Measurements from ENCODE around the gene NTRK3.

Gene NTRK3

DNA sequence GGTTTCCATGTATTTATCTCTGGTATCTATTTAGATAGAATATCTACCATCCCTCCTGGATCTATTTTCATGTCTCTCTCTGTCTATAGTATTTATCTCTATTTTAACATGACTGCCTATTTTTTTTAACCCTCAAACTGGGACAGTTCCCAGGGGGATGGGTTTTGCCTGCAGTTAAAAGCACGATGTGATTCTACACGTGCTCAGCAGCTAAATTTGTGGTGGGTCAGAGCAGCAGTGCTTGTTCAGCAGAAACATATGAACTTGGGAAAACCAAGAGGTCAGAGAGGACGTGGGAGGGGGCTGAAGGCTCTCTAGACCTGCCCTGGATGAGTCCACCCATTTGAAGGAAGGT, 189.2 kb downstream of the NTRK3 start:
- Histone ChIP-seq H3K36me3 (ENCODE audit: insufficient read depth, low read depth, low read length) (no peaks in the 10 kb centered on the region), H3K27ac (ENCODE audit: low read length) (no peak overlapping the region), H3K4me1 (ENCODE audit: insufficient read depth, low read length) (peaks cover 1% of the 10 kb centered on the region; the same call in 1 of the 2 replicates), H3K9ac (ENCODE audit: low read depth, low read length) (no peak overlapping the region), H3K4me3 (ENCODE audit: low read length) (no peak overlapping the region), H3K9me3 (ENCODE audit: insufficient read depth, low read depth, low read length) (no peaks in the 10 kb centered on the region), H3K27me3 (ENCODE audit: insufficient read depth, low read length) (no peaks in the 10 kb centered on the region)

- Histone ChIP-seq H3K36me3 (ENCODE audit: insufficient read depth, low read depth, low read length) (no peaks in the 10 kb centered on the region), H3K27me3 (ENCODE audit: insufficient read depth, low read length) (no peaks in the 10 kb centered on the region), H3K4me1 (ENCODE audit: insufficient read depth, low read length) (no peaks in the 10 kb centered on the region), H3K9ac (ENCODE audit: low read depth, low read length) (no peak overlapping the region), H3K27ac (ENCODE audit: low read length) (no peak overlapping the region), H3K4me3 (ENCODE audit: low read length) (no peak overlapping the region), H3K9me3 (ENCODE audit: insufficient read depth, low read depth, low read length) (no peaks in the 10 kb centered on the region)
These were observed 189.8 kb downstream of the NTRK3 start for GRCh38 chr15:88066636-88067330.

- H3K4me3 ChIP-seq (ENCODE audit: low read length), result no peak overlapping the region
- H3K36me3 ChIP-seq (ENCODE audit: insufficient read depth, low read depth, low read length), result no peaks in the 10 kb centered on the region
- no peaks in the 10 kb centered on the region for H3K27me3 ChIP-seq (ENCODE audit: insufficient read depth, low read length)
- H3K27ac ChIP-seq (ENCODE audit: low read length), result no peak overlapping the region
- H3K9ac ChIP-seq (ENCODE audit: low read depth, low read length), result no peak overlapping the region
- no peaks in the 10 kb centered on the region for H3K9me3 ChIP-seq (ENCODE audit: insufficient read depth, low read depth, low read length)
- no peaks in the 10 kb centered on the region for H3K4me1 ChIP-seq (ENCODE audit: insufficient read depth, low read length)
These were observed 195.1 kb downstream of the NTRK3 start for GRCh38 chr15:88061452-88061851.

DNA sequence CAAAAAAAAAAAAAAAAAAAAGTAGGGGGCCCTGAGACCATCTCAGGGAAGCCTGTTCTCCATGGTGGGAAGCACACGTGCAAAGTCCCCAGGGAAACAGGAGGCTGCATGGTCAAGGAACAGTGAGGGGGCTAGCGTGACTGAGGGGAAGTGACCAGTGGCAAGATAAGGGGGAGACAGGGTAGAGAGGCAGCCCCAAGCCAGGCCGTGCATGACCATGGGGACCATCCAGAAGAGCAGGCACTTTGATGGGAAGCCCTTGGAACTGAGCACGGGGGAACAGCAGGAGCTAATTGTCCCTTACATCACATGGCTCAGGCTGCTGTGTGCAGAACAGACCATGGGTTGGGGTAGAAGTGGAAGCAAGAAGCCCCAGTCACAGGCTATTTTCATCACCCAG, 196.2 kb downstream of the NTRK3 start:
- no peak overlapping the region for H3K9ac ChIP-seq (ENCODE audit: low read depth, low read length)
- H3K9me3 ChIP-seq (ENCODE audit: insufficient read depth, low read depth, low read length), result no peaks in the 10 kb centered on the region
- H3K4me3 ChIP-seq (ENCODE audit: low read length), result no peak overlapping the region
- H3K36me3 ChIP-seq (ENCODE audit: insufficient read depth, low read depth, low read length), result no peaks in the 10 kb centered on the region
- H3K27me3 ChIP-seq (ENCODE audit: insufficient read depth, low read length), result no peaks in the 10 kb centered on the region
- H3K27ac ChIP-seq (ENCODE audit: low read length), result no peak overlapping the region
- no peaks in the 10 kb centered on the region for H3K4me1 ChIP-seq (ENCODE audit: insufficient read depth, low read length)

DNA sequence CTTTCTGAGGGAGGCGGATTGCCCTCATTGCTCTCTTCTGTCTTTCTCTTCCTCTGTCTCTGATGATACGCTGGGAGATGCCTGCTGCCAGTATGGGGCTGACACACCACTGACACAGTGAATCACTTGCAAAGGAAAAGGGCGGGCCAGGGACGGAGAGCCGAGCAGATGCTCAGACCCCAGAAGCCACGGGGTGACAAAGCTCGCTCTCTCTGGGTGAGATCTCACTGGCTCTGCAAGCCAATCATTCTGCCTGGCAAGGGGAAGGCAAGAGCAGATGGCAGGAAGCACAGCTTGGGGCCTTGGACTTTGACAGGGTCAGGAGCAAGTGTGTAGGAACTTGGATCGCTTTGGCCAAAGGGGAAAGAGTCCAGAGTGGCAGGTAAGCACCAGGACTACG, 198.7 kb downstream of the NTRK3 start:
- no peak overlapping the region for H3K4me3 ChIP-seq (ENCODE audit: low read length)
- H3K27me3 ChIP-seq (ENCODE audit: insufficient read depth, low read length), result no peaks in the 10 kb centered on the region
- no peaks in the 10 kb centered on the region for H3K9me3 ChIP-seq (ENCODE audit: insufficient read depth, low read depth, low read length)
- H3K27ac ChIP-seq (ENCODE audit: low read length), result no peak overlapping the region
- H3K36me3 ChIP-seq (ENCODE audit: insufficient read depth, low read depth, low read length), result no peaks in the 10 kb centered on the region
- H3K4me1 ChIP-seq (ENCODE audit: insufficient read depth, low read length), result no peaks in the 10 kb centered on the region
- H3K9ac ChIP-seq (ENCODE audit: low read depth, low read length), result no peak overlapping the region

- no peaks in the 10 kb centered on the region; the same call in 1 of the 2 replicates for H3K4me1 ChIP-seq (ENCODE audit: insufficient read depth, low read length)
- H3K27me3 ChIP-seq (ENCODE audit: insufficient read depth, low read length), result no peaks in the 10 kb centered on the region
- H3K9ac ChIP-seq (ENCODE audit: low read depth, low read length), result no peak overlapping the region
- H3K9me3 ChIP-seq (ENCODE audit: insufficient read depth, low read depth, low read length), result no peaks in the 10 kb centered on the region
- no peaks in the 10 kb centered on the region for H3K36me3 ChIP-seq (ENCODE audit: insufficient read depth, low read depth, low read length)
- H3K4me3 ChIP-seq (ENCODE audit: low read length), result no peak overlapping the region
- H3K27ac ChIP-seq (ENCODE audit: low read length), result no peak overlapping the region
These were observed 207.0 kb downstream of the NTRK3 start for GRCh38 chr15:88049506-88049905.

DNA sequence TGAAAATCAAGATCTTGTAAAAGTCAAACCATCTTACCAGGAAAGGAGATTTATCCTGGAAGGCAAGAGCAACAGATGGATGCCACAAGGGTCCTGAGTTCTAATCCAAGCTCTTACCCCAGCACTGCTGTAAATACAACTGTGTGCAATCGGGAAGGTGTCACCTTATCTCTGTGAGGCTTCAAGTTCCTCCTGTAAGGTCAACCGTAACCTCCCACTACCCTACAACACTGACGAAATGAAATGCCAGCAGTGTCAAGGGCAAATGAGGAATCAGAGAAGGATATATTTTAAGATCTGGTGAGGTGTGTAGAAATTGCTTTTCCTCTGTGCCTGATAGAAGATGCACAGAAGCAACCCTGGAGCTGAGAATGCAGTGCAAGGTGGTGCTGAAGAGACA, 207.8 kb downstream of the NTRK3 start:
- no peaks in the 10 kb centered on the region for H3K9me3 ChIP-seq (ENCODE audit: insufficient read depth, low read depth, low read length)
- H3K27ac ChIP-seq (ENCODE audit: low read length), result no peak overlapping the region
- no peak overlapping the region for H3K4me3 ChIP-seq (ENCODE audit: low read length)
- H3K27me3 ChIP-seq (ENCODE audit: insufficient read depth, low read length), result no peaks in the 10 kb centered on the region
- H3K4me1 ChIP-seq (ENCODE audit: insufficient read depth, low read length), result no peaks in the 10 kb centered on the region; the same call in 1 of the 2 replicates
- H3K9ac ChIP-seq (ENCODE audit: low read depth, low read length), result no peak overlapping the region
- H3K36me3 ChIP-seq (ENCODE audit: insufficient read depth, low read depth, low read length), result no peaks in the 10 kb centered on the region

- no peaks in the 10 kb centered on the region; the same call in 1 of the 2 replicates for H3K4me1 ChIP-seq (ENCODE audit: insufficient read depth, low read length)
- H3K27me3 ChIP-seq (ENCODE audit: insufficient read depth, low read length), result no peaks in the 10 kb centered on the region
- no peak overlapping the region for H3K9ac ChIP-seq (ENCODE audit: low read depth, low read length)
- H3K9me3 ChIP-seq (ENCODE audit: insufficient read depth, low read depth, low read length), result no peaks in the 10 kb centered on the region
- H3K27ac ChIP-seq (ENCODE audit: low read length), result no peak overlapping the region
- H3K36me3 ChIP-seq (ENCODE audit: insufficient read depth, low read depth, low read length), result no peaks in the 10 kb centered on the region
- H3K4me3 ChIP-seq (ENCODE audit: low read length), result no peak overlapping the region
These were observed 208.3 kb downstream of the NTRK3 start for GRCh38 chr15:88048237-88048636.

DNA sequence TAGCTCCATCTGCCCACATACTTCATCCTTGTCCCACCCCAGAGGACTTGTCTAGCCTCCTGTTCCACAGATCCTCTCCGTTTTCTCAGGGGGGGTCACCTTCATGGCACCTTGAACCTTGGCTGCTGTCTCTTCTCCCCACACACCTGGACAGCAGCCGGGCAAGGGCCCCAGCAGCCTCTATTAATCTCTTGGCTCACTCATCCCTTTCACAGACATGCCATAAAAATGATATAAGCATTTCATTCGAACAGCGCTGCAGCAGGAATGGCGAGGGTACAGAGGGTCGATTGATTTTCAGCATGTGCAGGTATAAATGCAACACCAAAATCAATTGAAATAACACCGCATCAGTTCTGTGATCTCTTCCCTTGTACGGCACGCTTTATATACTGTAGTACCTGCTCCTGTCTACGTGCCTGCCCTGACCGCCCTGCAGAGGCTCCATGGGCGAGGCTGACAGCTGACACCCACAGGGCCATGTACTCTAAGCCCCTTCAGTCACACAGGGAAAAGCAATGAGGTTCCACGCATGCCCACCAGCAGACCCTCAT, 209.9 kb downstream of the NTRK3 start:
- Histone ChIP-seq H3K4me3 (ENCODE audit: low read length) (no peak overlapping the region), H3K36me3 (ENCODE audit: insufficient read depth, low read depth, low read length) (no peaks in the 10 kb centered on the region), H3K27me3 (ENCODE audit: insufficient read depth, low read length) (no peaks in the 10 kb centered on the region), H3K9ac (ENCODE audit: low read depth, low read length) (no peak overlapping the region), H3K27ac (ENCODE audit: low read length) (no peak overlapping the region), H3K4me1 (ENCODE audit: insufficient read depth, low read length) (no peaks in the 10 kb centered on the region; the same call in 1 of the 2 replicates), H3K9me3 (ENCODE audit: insufficient read depth, low read depth, low read length) (no peaks in the 10 kb centered on the region)

GRCh38 chr15:88043396-88043795, 213.1 kb downstream of the NTRK3 start:
- Histone ChIP-seq H3K27ac (ENCODE audit: low read length) (no peak overlapping the region), H3K27me3 (ENCODE audit: insufficient read depth, low read length) (no peaks in the 10 kb centered on the region), H3K4me1 (ENCODE audit: insufficient read depth, low read length) (no peaks in the 10 kb centered on the region), H3K9ac (ENCODE audit: low read depth, low read length) (no peak overlapping the region), H3K9me3 (ENCODE audit: insufficient read depth, low read depth, low read length) (no peaks in the 10 kb centered on the region), H3K36me3 (ENCODE audit: insufficient read depth, low read depth, low read length) (no peaks in the 10 kb centered on the region), H3K4me3 (ENCODE audit: low read length) (no peak overlapping the region)

- no peak overlapping the region for H3K4me3 ChIP-seq (ENCODE audit: low read length)
- H3K27me3 ChIP-seq (ENCODE audit: insufficient read depth, low read length), result no peaks in the 10 kb centered on the region
- H3K27ac ChIP-seq (ENCODE audit: low read length), result no peak overlapping the region
- H3K9ac ChIP-seq (ENCODE audit: low read depth, low read length), result no peak overlapping the region
- H3K9me3 ChIP-seq (ENCODE audit: insufficient read depth, low read depth, low read length), result no peaks in the 10 kb centered on the region
- H3K4me1 ChIP-seq (ENCODE audit: insufficient read depth, low read length), result peaks cover 10% of the 10 kb centered on the region; the same call in 1 of the 2 replicates
- no peaks in the 10 kb centered on the region for H3K36me3 ChIP-seq (ENCODE audit: insufficient read depth, low read depth, low read length)
These were observed 214.5 kb downstream of the NTRK3 start for GRCh38 chr15:88042047-88042446.

DNA sequence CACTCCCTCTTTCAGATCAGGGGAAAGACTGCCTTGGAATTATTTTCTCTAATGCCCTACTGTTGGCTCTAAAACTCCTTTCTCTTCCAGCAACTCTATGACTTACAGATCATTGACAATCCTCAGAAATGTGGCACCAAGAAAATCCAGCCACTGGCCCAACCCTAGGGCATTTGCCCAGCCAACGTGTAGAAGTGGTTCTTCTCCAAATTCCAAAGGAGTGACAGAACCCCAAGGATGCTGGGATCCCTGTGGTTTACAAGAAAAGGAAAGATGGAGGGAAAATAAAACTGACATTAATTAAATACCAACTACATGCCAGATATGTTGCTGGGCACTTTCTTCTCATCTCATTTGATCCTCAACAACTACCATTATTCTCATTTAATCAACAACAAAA, 216.0 kb downstream of the NTRK3 start:
- H3K27me3 ChIP-seq (ENCODE audit: insufficient read depth, low read length), result no peaks in the 10 kb centered on the region
- H3K4me1 ChIP-seq (ENCODE audit: insufficient read depth, low read length), result peaks cover 21% of the 10 kb centered on the region; the same call in 1 of the 2 replicates
- H3K27ac ChIP-seq (ENCODE audit: low read length), result no peak overlapping the region
- H3K9me3 ChIP-seq (ENCODE audit: insufficient read depth, low read depth, low read length), result no peaks in the 10 kb centered on the region
- H3K9ac ChIP-seq (ENCODE audit: low read depth, low read length), result no peak overlapping the region
- no peaks in the 10 kb centered on the region for H3K36me3 ChIP-seq (ENCODE audit: insufficient read depth, low read depth, low read length)
- H3K4me3 ChIP-seq (ENCODE audit: low read length), result no peak overlapping the region

Data from iPS-20b (cell line).